GM12892 (cell line): ENCODE data around the gene DDRGK1.
"Not testable (repeated sequence)": the region's sequence is repeated elsewhere in the genome, so short reads cannot be mapped to it uniquely, and the experiment has no call there.

Experiments used
- POLR2A ChIP-seq: IDR thresholded peaks from 2 replicates; pipeline ENCODE4 v1.6.1; 2011; ENCODE audit warnings: low read depth, low read length, control low read depth
- POLR2AphosphoS5 ChIP-seq: IDR thresholded peaks from 2 replicates; pipeline ENCODE4 v1.6.1; 2011; ENCODE audit warnings: low read depth, low read length, control low read depth
- TAF1 ChIP-seq: IDR thresholded peaks from 2 replicates; pipeline ENCODE4 v1.6.1; 2011; ENCODE audit warnings: low read depth, mild to moderate bottlenecking, control low read depth, low read length, borderline replicate concordance

DNA sequence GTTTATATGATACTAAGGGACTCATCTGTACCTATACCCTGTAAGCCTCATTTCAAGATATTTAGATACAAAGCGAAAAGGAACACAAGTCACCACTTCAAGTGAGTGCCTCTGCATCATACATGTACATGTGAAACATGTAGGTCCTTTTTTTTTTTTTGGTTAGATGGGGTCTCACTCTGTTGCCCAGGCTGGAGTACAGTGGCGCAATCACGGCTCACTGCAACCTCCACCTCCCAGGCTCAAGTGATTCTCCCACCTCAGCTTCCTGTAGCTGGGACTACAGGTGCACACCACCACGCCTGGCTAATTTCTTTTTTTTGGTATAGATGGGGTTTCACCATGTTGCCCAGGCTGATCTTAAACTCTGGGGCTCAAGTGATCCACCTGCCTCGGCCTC lies 22.1 kb downstream of the DDRGK1 start:
- not testable (repeated sequence) for TF ChIP-seq POLR2A, POLR2AphosphoS5, TAF1
